Endothelial cell (in vitro differentiated cells): ENCODE results near the gene TRPM7. TPM values are rescaled to one million over a fixed set of nuclear protein-coding genes. Genes with fewer than 3 reads are reported as not detected.

Experiments
- DNase-seq: peaks from one replicate; pipeline ENCODE4 v3.0.0; 2021; ENCODE audit warnings: low spot score
- H3K27ac Mint-ChIP-seq: one replicate; pipeline ENCODE4 v1.8.0; 2021; ENCODE audit warnings: mixed read lengths, inconsistent platforms; ENCODE audit not compliant: unreplicated experiment
- H3K27me3 Mint-ChIP-seq: one replicate; pipeline ENCODE4 v1.8.0; 2021; ENCODE audit warnings: mild to moderate bottlenecking, moderate library complexity, mixed read lengths, inconsistent platforms; ENCODE audit not compliant: unreplicated experiment
- H3K36me3 Mint-ChIP-seq: one replicate; pipeline ENCODE4 v1.8.0; 2021; ENCODE audit warnings: mild to moderate bottlenecking, low read depth, mixed read lengths, inconsistent platforms; ENCODE audit not compliant: unreplicated experiment
- H3K4me1 Mint-ChIP-seq: one replicate; pipeline ENCODE4 v1.8.0; 2021; ENCODE audit warnings: mild to moderate bottlenecking, mixed read lengths, inconsistent platforms; ENCODE audit not compliant: unreplicated experiment
- H3K4me3 Mint-ChIP-seq: one replicate; pipeline ENCODE4 v1.8.0; 2021; ENCODE audit warnings: mild to moderate bottlenecking, mixed read lengths, inconsistent platforms; ENCODE audit not compliant: unreplicated experiment
- H3K9me3 Mint-ChIP-seq: one replicate; pipeline ENCODE4 v1.8.0; 2021; ENCODE audit warnings: mixed read lengths, inconsistent platforms; ENCODE audit not compliant: unreplicated experiment
- CTCF ChIP-seq: fragments of 200-600 bp; sonication (generic); IDR thresholded peaks from one replicate; pipeline ENCODE4 v1.5.0; 2021; ENCODE audit warnings: antibody characterized with exemption; ENCODE audit not compliant: unreplicated experiment
- total RNA-seq: library from RNA; stranded (reverse); fragmentation: NEBNext Ultra II Directional; extraction: Animal tissue kit (Norgen Biotek cat#: 25700); gene quantifications from one replicate; pipeline ENCODE4 v1.2.1, GENCODE V29; 2021; ENCODE audit not compliant: unreplicated experiment

TRPM7 gene
- total RNA-seq, 1 donor from 2014 or later: 22.6 TPM

DNA sequence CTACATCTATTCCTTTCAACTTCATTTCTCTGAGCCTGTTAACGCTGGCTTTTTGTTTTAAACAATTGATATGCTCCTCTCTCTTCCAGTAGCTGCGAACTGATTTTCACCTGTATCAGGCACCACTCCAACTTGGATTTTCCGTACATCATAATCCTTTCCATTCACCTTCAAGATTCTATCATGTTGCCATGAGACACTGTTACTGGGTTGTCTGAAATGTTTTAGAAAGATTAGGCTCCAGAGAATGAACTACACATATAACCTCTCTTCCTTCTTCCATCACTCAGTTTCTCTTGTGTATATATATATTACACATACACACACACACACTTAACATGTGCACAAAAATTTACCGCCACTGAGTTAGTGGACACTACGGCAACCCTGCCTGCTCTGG lies 140.0 kb downstream of the TRPM7 start, which contains the start of gene USP50:
USP50 (minus strand) TSS at position 101 of the 400 bp plus-strand sequence. CDS start 141 bp downstream, outside the sequence.
- DNase-seq: no peak
- Mint-ChIP-seq H3K27ac (no peak within 1 kb of the TSS), H3K4me1 (peaks cover 8% of the 10 kb centered on the region), H3K36me3 (no peaks in the 10 kb centered on the region), H3K4me3 (no peak within 1 kb of the TSS), H3K27me3 (peaks cover 2% of the 10 kb centered on the region), H3K9me3 (no peaks in the 10 kb centered on the region)
- TF ChIP-seq CTCF: no peak

- peaks cover 6% of the 10 kb centered on the region for H3K4me1 Mint-ChIP-seq
- no peak for TF ChIP-seq CTCF
- H3K9me3 Mint-ChIP-seq: no peaks in the 10 kb centered on the region
- no peak overlapping the region for H3K27ac Mint-ChIP-seq
- no peak overlapping the region for H3K4me3 Mint-ChIP-seq
- no peak for DNase-seq
- H3K36me3 Mint-ChIP-seq: no peaks in the 10 kb centered on the region
- H3K27me3 Mint-ChIP-seq: peaks cover 2% of the 10 kb centered on the region
Measured at GRCh38 chr15:50544368-50544767, 142.2 kb downstream of the TRPM7 start.

DNA sequence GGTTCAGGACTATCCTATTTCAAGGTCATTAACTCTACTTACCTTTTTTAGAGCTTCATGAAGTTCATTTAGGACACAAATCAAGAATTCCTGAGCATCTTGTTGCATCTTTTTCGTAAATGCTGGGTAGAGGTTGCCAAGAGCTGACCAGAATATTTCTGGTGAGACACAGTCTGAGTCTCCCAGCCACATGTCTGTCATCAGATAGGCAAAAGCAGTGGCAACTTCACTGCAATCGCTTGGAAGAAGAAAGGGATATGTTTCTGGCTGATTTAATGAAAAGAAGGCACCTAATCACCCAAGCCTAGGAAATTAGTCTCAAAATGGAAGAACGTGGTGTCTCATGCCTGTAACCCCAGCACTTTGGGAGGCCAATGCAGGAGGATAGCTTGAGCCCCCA lies 143.0 kb downstream of the TRPM7 start:
- H3K27me3 Mint-ChIP-seq: peaks cover 2% of the 10 kb centered on the region
- H3K4me3 Mint-ChIP-seq: no peak overlapping the region
- peaks cover 6% of the 10 kb centered on the region for H3K4me1 Mint-ChIP-seq
- no peak for DNase-seq
- no peak overlapping the region for H3K27ac Mint-ChIP-seq
- TF ChIP-seq CTCF: no peak
- no peaks in the 10 kb centered on the region for H3K9me3 Mint-ChIP-seq
- H3K36me3 Mint-ChIP-seq: no peaks in the 10 kb centered on the region

- Mint-ChIP-seq H3K4me1 (peaks cover 6% of the 10 kb centered on the region), H3K4me3 (no peak overlapping the region), H3K9me3 (no peaks in the 10 kb centered on the region), H3K36me3 (no peaks in the 10 kb centered on the region), H3K27ac (no peak overlapping the region), H3K27me3 (peaks cover 2% of the 10 kb centered on the region)
- DNase-seq: no peak
- no peak for TF ChIP-seq CTCF
Measured at GRCh38 chr15:50542887-50543210, 143.7 kb downstream of the TRPM7 start.

- H3K36me3 Mint-ChIP-seq: no peaks in the 10 kb centered on the region
- no peaks in the 10 kb centered on the region for H3K9me3 Mint-ChIP-seq
- TF ChIP-seq CTCF: no peak
- no peak for DNase-seq
- H3K4me3 Mint-ChIP-seq: no peak overlapping the region
- H3K27me3 Mint-ChIP-seq: no peaks in the 10 kb centered on the region
- peak overlapping the region; percentile 24 for H3K27ac Mint-ChIP-seq
- H3K4me1 Mint-ChIP-seq: peaks cover 16% of the 10 kb centered on the region
Measured at GRCh38 chr15:50531766-50532165, 154.8 kb downstream of the TRPM7 start.
